Endothelial cell of umbilical vein (primary cell): ENCODE measurements around the gene ZNF407.

Experiments
- CTCF ChIP-seq, 2 donors: IDR thresholded peaks; 1 replicate in 1 of 2; 2 replicates in 1 of 2; pipeline ENCODE4 v1.5.1; 2011; ENCODE audit warnings: low read length in 2 of 2, mild to moderate bottlenecking in 2 of 2, moderate library complexity in 2 of 2, control low read depth in 1 of 2, inconsistent platforms in 1 of 2, low read depth in 1 of 2; ENCODE audit not compliant: insufficient read depth in 1 of 2; ENCODE audit errors: extremely low read depth in 1 of 2
- EZH2 ChIP-seq: IDR thresholded peaks from 2 replicates; pipeline ENCODE4 v1.6.1; 2012; ENCODE audit warnings: borderline replicate concordance, low read depth, mild to moderate bottlenecking, moderate library complexity, low read length, inconsistent platforms; ENCODE audit not compliant: severe bottlenecking
- FOS ChIP-seq: IDR thresholded peaks from 2 replicates; pipeline ENCODE4 v1.6.1; 2011; ENCODE audit warnings: mild to moderate bottlenecking, low read length, moderate library complexity, borderline replicate concordance; ENCODE audit not compliant: insufficient read depth
- JUN ChIP-seq: IDR thresholded peaks from 2 replicates; pipeline ENCODE4 v1.6.1; 2011; ENCODE audit warnings: borderline replicate concordance, low read depth; ENCODE audit not compliant: insufficient read length, insufficient read depth
- MAX ChIP-seq: IDR thresholded peaks from 2 replicates; pipeline ENCODE4 v1.6.1; 2011; ENCODE audit not compliant: insufficient read depth, insufficient read length
- POLR2A ChIP-seq: IDR thresholded peaks from 2 replicates; pipeline ENCODE4 v1.6.1; 2012; ENCODE audit warnings: low read depth, mild to moderate bottlenecking, control low read depth, low read length
- POLR2AphosphoS5 ChIP-seq: IDR thresholded peaks from 2 replicates; pipeline ENCODE4 v1.6.1; 2012; ENCODE audit warnings: low read depth, mild to moderate bottlenecking, control low read depth, low read length, moderate library complexity; ENCODE audit not compliant: insufficient read depth

GRCh38 chr18:74775239-74775638 lies 177.6 kb downstream of the ZNF407 start:
- TF ChIP-seq POLR2A (no peak), JUN (no peak), CTCF (IDR thresholded peaks at IDR 0.05; ENCODE audit: extremely low read depth in 1 of 2, insufficient read depth in 1 of 2, low read depth in 1 of 2, low read length in 2 of 2) (no peak), EZH2 (no peak), POLR2AphosphoS5 (no peak), FOS (no peak), MAX (no peak)
